ENCODE data around the gene TBKBP1.
A peak's percentile ranks its signal among the peaks of the same experiment; 100 is the strongest.

DNA sequence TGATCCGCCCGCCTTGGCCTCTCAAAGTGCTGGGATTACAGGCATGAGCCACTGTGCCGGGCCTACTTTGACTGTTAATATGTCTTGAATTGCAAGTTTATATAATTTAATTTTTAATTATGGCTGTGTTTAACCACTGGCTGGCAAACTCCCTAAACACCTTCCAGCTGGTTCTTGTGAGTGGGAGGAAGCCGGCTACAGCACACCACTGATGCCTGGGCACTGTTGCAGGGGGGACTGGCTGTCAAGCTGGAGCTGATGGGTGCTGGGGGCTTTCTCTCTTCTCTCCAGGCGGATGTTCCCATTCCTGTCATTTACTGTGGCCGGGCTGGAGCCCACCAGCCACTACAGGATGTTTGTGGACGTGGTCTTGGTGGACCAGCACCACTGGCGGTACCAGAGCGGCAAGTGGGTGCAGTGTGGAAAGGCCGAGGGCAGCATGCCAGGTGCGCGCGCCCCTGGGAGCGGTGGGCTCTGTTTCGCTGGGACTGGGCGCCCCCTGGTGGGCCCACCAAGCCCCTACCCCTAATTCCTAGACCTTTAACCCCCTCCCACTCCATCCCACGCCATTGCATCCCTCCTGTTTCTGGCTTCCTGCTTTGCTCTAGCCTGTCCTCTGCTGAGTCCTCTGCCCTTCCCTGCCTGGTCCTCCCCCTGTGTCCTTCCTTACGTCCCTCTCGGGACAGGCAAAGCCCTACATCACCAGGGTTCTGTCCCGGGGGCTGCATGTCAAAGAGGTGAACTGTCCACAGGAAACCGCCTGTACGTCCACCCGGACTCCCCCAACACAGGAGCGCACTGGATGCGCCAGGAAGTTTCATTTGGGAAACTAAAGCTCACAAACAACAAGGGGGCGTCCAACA, 48.6 kb downstream of the TBKBP1 start:
- TF ChIP-seq CTCF (conservative IDR thresholded peaks at IDR 0.05; ENCODE audit: low read depth, low read length) (peak; percentile 66), EZH2 (IDR thresholded peaks at IDR 0.05; ENCODE audit: low read length, unreplicated experiment) (no peak)

Measured in PC-3 (cell line).